Right kidney (tissue), 9 donors: ENCODE data around the gene LGMN.
"Not testable (repeated sequence)": the region's sequence is repeated elsewhere in the genome, so short reads cannot be mapped to it uniquely, and the experiment has no call there.

ENCODE experiments used
- DNase-seq: peaks from one replicate; pipeline ENCODE4 v3.0.0-alpha.2; 2016
- long read RNA-seq, 8 donors: transcript quantifications; one replicate each; lab custom pipeline, GENCODE V29; 2026

Gene LGMN
- long read RNA-seq, donor 1, transcript LGMN-201 (14 exons, 2,055 nt): major isoform, 23 of 44 reads
- long read RNA-seq, donor 1, partial matches to known transcripts: 13 of 44 reads
- long read RNA-seq, donor 1, other reads (novel, unspliced or antisense): 0 of 44 reads
- long read RNA-seq, donor 2, transcript LGMN-201 (14 exons, 2,055 nt): major isoform, 10 of 13 reads
- long read RNA-seq, donor 2, partial matches to known transcripts: 0 of 13 reads
- long read RNA-seq, donor 2, other reads (novel, unspliced or antisense): 0 of 13 reads
- long read RNA-seq, donor 3, transcript LGMN-201 (14 exons, 2,055 nt): major isoform, 8 of 10 reads
- long read RNA-seq, donor 3, partial matches to known transcripts: 0 of 10 reads
- long read RNA-seq, donor 3, other reads (novel, unspliced or antisense): 0 of 10 reads
- long read RNA-seq, donor 4, transcript LGMN-201 (14 exons, 2,055 nt): major isoform, 18 of 31 reads
- long read RNA-seq, donor 4, transcript LGMN-211 (12 exons, 1,728 nt): minor isoform, 10 of 31 reads
- long read RNA-seq, donor 4, partial matches to known transcripts: 0 of 31 reads
- long read RNA-seq, donor 4, other reads (novel, unspliced or antisense): 0 of 31 reads
- long read RNA-seq, donor 5, transcript LGMN-201 (14 exons, 2,055 nt): major isoform, 10 of 21 reads
- long read RNA-seq, donor 5, partial matches to known transcripts: 0 of 21 reads
- long read RNA-seq, donor 5, other reads (novel, unspliced or antisense): 5 of 21 reads
- long read RNA-seq, donor 6, transcript LGMN-201 (14 exons, 2,055 nt): major isoform, 25 of 44 reads
- long read RNA-seq, donor 6, partial matches to known transcripts: 16 of 44 reads
- long read RNA-seq, donor 6, other reads (novel, unspliced or antisense): 0 of 44 reads
- long read RNA-seq, donor 7: 0 reads
- long read RNA-seq, donor 8, transcript LGMN-201 (14 exons, 2,055 nt): major isoform, 18 of 22 reads
- long read RNA-seq, donor 8, partial matches to known transcripts: 0 of 22 reads
- long read RNA-seq, donor 8, other reads (novel, unspliced or antisense): 0 of 22 reads

DNA sequence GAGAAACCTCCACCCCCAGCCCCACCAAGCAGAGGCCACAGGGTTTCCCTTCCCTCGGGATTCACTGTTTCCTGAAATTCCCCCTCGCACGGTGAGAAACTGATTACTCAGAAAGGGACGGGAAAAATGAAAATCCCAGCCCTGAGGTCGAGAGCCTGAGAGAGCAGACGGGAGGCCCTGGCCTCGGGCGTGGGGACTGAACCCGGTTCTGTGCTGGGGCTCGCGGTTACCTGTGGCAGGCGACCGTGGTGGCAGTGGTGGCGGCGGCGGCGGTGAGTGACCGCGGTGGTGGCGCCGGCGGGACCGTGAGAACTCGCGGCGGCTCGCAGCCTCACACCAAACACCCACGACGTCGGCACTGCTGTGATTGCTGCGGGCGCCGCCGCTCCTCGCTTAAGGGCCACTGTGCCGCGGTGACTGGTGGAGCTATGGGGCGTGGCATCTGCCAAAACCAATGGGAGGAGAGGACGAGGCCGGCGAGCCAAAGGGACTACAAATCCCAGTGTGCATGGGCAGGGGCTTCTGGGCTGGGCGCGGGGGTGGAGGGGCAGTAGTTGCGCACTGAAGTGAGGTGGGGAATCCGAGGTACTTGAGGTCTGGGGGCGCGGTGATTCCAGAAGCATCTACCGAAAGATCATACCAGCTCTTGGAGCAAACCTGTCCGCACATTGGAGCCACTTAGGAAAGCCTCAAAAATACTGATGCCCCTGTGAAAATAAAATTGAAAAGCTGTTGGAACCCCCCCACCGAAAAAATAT, at the start of gene LGMN:
TSS of gene LGMN (minus strand) at position 369 of the 758 bp plus-strand sequence. CDS start 15,841 bp downstream, outside the sequence.
- peak; percentile 84 for DNase-seq

GRCh38 chr14:92794961-92795360, 46.5 kb upstream of the LGMN start:
- no peak for DNase-seq

DNA sequence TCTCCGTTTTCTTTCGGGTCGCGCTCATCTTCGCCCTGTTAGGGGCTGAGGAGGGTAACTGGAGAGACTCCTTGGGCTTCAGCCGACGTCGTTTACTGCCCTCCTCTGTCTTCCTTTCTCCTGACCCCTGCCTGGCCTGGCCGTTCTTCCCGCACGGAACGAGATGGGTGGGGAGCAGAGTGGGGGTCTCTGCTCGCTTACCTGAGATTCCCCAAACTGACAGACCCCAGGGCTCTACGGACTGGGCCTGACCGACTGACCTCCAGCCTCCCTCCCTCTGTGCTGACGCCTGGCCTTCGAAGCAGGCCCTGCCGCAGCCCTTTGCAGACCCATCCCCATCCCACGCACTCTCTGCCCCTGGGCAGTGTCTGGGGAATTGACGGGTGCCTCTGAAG, 46.1 kb upstream of the LGMN start:
- no peak for DNase-seq

DNA sequence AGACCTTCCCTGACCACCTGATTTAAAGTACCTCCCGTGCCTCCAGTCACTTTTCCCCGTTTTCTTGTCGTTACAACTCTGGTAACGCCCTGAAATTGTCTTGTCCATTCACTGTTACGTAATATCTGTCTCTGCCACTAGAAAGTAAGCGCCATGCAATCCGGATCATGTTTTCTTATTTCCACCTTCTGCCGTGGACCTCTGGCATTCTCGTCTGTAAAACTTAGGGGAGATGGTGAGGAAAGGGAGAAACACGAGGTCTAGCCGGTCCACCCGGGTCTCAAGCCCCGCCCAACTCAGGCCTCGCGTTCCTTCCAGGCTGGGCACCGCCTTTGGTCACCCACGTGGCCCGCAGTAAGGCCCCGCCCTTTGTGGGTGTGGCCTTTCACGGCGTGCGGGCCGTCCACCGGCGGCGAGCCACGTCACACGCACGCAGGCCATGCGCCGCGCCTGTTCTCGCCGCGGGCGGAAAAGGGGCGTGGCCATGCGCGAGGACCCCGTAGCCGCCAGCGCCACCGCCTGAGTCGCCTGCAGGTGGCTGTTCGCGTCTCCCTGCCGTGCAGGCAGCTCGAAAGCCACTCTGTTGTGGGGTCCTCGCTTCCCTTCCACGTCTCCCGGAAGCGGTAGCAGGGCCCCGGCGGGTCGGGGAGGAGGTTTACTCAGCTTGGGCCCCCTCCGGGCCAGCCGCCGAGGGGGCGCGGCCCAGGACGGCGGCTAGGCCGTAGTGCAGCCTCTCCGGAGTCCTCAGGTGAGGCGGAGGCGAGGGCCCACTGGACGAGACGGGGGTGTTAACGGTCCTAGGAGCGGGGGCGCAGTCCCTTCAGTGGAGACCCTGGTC, 45.5 kb upstream of the LGMN start, which contains the start of gene GOLGA5:
TSS of gene GOLGA5 (plus strand) at position 597 of the 838 bp plus-strand sequence. CDS start 3,133 bp downstream, outside the sequence.
- peak; percentile 99 for DNase-seq

- no peak for DNase-seq
These were observed 44.5 kb upstream of the LGMN start for GRCh38 chr14:92792885-92793284.

DNA sequence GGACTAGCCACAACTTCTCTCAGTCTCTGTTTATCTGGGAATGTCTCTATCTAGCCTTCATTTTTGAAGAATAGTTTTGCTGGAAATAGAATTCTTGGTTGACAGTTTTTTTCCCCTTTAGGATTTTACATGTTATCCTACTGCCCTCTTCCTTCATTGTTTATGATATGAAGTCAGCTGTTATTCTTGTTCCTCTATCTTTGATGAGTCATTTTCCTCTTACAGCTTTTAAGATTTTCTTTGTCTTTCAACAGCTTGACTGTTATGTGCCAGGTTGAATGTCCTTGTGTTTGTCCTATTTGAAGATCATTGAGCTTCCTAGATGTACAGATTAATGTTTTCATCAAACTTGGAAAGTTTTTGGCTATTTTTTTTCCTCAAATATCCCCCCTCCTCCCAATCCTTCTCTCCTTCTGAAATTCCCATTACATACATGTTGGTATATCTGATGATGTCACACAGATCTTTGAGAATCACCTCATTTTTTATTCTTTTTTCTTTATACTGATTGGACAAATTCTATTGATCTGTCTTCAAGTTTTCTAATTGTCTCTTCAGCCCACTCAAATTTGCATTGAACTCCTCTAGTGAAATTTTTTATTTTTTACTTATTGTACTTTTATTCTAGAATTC, 41.1 kb upstream of the LGMN start:
- no peak for DNase-seq

GRCh38 chr14:92787554-92787953, 39.1 kb upstream of the LGMN start:
- DNase-seq: no peak

DNA sequence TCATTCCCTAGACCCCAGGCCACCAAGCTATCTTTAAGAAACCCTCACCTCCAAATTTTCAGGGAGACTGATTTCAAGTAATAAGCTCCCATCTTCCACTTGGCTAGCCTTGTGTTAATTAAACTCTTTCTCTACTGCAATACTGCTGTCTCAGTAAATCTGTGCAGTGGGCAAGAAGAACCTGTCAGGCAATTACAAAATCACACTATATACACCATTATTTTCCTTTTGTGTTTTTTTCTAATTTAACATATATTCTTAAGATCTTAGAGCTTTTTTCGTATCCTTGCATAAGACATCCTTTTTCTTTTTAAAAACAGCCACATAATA, 38.0 kb upstream of the LGMN start:
- DNase-seq: no peak

DNA sequence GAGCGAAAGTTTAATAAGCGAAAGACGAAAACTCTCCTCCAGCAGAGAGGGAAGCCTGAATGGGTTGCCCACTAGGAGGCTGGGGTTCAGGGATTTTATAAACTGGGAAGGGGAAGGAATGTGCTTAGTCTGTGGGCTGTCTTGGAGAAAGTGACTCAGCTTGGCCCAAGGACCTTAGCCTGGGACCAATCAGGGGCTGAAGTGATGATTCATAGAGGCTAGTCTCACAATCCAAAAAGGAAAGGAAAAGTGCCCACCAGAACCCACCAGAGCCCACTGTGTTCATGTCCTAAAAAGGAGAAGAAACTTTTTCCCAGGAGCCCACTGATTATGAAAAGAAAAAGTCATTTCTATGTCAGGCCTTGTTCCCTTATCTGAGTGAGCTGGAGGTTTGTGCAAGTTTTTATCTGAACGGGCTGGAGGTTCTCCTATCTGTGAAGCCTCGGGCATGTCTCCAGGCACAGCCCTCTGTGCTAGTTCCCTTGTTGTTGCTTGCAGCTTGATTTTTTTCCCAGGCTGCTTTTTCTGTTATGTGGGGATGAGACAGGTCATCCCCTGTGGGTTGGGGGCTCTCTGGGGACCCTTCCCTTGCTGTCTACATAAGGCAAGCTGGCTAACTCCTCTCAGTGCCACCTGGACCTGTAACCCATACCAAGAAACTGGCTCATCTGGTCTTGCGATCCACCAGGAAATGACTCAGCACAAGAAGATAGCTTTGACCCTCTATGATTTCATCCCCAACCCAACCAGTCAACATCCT, 37.4 kb upstream of the LGMN start:
- no peak for DNase-seq

- peak; percentile 18 for DNase-seq
These were observed 35.5 kb upstream of the LGMN start for GRCh38 chr14:92783813-92784431.

GRCh38 chr14:92781350-92781749, 32.9 kb upstream of the LGMN start:
- no peak for DNase-seq

DNA sequence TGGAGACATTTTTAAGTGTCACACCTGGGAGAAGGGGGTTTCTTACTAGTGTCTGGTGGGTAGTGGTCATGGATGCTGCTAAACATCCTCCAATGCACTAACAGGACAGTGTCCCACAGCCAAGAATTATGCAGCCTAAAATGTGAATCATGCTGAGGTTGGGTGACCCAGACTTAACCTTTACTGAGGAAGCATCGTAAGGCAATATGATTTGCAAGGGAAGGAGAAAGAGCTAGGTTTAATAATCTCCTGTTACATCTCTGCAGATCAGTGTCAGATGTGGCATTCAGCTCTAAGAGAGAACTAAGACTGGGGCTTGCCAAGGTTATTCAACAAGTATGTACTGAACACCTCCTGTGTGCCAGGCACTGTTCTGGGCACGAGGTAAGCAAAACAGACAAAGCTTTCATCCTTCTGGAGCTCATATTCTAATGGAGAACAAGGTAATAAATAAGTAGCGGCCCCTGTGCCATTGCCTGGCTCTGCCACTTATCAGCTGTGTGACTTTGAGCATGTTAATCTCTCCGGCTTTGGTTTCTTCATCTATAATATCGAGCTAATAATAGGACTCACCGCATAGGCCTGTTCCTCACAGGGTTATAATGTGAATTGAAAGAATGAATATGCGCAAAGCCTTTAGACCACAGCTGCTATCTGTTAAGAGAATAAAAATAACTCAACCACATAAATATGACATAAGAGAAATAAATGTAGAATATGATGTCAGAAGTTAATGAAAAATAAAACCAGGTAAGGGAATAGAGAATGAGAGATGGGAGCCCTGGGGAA, 32.2 kb upstream of the LGMN start:
- no peak for DNase-seq

DNA sequence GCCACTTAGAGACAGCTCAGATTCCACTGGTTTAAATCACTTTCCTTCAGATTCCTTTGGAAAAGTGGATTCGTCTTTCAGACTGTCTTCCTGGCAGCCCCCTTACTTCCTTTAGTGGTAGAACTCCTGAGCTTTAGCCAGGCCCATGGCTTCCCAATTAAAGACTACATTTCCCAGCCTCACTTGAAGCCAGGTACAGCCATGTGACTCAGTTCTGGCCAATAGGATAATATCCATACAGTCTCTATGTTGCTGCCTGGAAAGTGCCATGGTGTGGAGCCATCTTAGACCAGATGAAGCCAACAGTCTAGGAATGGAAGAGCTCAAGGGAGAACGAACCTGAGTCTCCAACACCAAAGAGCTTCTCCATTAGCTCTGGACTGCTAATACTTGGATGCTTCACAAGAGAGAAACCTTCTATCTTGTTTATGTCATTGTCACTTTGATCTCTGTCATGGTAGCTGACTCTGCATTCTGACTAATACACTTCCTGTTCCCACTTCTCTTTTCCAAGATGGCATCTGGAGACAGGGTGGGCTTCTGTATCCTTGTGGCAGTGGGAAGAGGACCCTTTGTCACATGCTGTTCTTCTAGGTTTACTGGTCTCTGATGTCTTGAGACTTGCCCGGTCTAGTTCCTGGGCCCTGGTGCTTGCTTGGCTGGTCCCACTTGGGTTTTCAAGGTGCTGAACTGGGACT, 30.6 kb upstream of the LGMN start:
- DNase-seq: not testable (repeated sequence)

DNA sequence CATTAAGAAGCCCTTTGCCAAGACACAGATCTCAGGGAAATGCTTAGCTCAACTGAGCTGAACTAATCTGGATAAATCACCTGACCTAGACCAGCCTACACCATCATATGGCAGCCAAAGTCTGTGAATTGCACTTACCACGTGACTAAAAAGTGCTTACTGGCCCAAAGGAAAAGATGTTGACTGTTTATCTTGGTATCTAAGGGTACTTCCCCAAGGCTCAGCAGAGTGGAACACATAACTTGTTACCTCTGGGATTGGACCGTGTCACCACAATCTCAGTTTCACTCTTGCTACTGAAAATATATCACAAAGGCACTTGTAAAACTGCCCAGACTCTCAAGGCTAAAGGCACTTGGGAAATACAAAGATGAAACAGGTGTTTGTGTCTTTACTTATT, 26.9 kb upstream of the LGMN start:
- DNase-seq: not testable (repeated sequence)

DNA sequence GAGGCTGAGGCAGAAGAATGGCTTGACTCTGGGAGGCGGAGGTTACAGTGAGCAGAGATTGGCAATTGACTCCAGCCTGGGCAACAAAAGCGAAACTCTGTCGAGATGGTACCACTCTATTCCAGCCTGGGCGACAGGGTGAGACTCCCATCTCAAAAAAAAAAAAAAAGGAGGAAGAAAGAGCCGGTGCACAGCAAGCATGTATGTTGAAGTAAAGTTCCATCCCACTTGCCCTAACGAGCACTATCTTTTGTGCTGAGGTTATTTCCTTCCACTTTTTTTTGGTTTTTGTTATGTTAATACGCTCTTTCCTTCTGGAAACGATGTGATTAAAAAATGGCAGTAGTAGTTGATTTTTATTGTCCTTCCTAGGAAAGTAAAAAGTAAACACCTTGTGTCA, 26.1 kb upstream of the LGMN start:
- no peak for DNase-seq

DNA sequence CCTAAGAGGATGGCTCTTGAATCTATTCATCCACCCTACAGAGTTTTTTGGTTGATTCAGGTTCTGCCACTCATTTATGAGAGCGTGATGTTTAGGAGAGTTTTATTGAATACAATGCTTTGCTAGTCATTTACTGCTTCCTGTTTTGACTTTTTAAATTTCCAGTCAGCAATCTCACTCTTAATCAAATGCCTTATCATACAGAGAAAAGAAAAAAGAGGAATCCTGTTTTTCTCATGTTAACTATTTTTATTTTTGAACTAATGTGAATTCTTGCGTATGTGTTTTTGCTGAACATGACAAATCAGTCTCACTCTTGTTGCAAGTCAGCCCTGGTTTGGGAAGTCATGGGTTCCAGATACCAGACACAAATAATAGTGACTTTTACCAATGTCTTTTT, 22.1 kb upstream of the LGMN start:
- DNase-seq: no peak

DNA sequence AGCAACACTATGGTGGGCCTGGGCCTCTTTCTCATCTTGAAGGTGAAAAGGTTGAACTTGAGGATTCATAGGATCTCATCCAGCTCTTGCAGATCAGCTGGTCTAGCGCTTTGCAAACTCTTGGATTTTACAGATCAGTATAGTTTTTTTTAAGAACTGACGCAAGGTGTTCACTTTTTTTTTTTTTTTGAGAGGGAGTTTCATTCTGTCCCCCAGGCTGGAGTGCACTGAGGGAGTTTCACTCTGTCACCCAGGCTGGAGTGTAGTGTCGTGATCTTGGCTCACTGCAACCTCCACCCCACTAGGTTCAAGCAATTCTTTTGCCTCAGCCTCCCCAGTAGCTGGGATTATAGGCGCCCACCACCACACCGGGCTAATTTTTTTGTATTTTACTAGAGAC, 20.4 kb upstream of the LGMN start:
- DNase-seq: no peak

DNA sequence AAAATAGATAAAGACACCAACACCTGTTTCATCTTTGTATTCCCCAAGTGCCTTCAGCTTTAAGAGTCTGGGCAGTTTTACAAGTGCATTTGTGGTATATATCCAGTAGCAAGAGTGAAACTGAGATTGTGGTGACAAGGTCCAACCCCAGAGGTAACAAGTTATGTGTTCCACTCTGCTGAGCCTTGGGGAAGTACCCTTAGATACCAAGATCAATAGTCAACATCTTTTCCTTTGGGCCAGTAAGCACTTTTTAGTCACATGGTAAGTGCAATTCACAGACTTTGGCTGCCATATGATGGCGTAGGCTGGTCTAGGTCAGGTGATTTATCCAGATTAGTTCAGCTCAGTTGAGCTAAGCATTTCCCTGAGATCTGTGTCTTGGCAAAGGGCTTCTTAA, 19.8 kb upstream of the LGMN start:
- not testable (repeated sequence) for DNase-seq
